ENCODE results near the gene HES7.

Gene HES7

GRCh38 chr17:8142887-8143580, 19.1 kb upstream of the HES7 start:
- DNase-seq, result no peak

- DNase-seq, result no peak
These were observed 18.4 kb upstream of the HES7 start for GRCh38 chr17:8142158-8142886.

- DNase-seq, result no peak
These were observed 17.8 kb upstream of the HES7 start for GRCh38 chr17:8141741-8142140.

- DNase-seq, result no peak
These were observed 17.1 kb upstream of the HES7 start for GRCh38 chr17:8141045-8141444.

GRCh38 chr17:8140065-8141029, 16.4 kb upstream of the HES7 start:
- DNase-seq, result no peak

GRCh38 chr17:8138672-8139371, 14.9 kb upstream of the HES7 start:
- peak; percentile 98 for DNase-seq

- DNase-seq, result no peak
These were observed 14.4 kb upstream of the HES7 start for GRCh38 chr17:8138374-8138671.

GRCh38 chr17:8137645-8138373, 13.9 kb upstream of the HES7 start:
- no peak for DNase-seq

- no peak for DNase-seq
These were observed 10.0 kb upstream of the HES7 start for GRCh38 chr17:8133941-8134340.

- no peak for DNase-seq
These were observed 9.5 kb upstream of the HES7 start for GRCh38 chr17:8133399-8133798.

GRCh38 chr17:8131844-8132441, 8.0 kb upstream of the HES7 start:
- no peak for DNase-seq

GRCh38 chr17:8128125-8128784, 4.3 kb upstream of the HES7 start:
- no peak for DNase-seq

- DNase-seq, result peak; percentile 42
These were observed 2.7 kb upstream of the HES7 start for GRCh38 chr17:8126491-8127066.

- no peak for DNase-seq
These were observed 2.1 kb upstream of the HES7 start for GRCh38 chr17:8125947-8126490.

GRCh38 chr17:8125154-8125946, 1.4 kb upstream of the HES7 start:
- peak; percentile 81 for DNase-seq

- DNase-seq, result no peak
These were observed 646 bp upstream of the HES7 start for GRCh38 chr17:8124350-8125153.

- no peak for DNase-seq
These were observed 797 bp downstream of the HES7 start for GRCh38 chr17:8122924-8123694.

GRCh38 chr17:8122422-8122923, 1.4 kb downstream of the HES7 start:
- DNase-seq, result peak; percentile 51

Measured in suppressor macrophage treated with lipopolysaccharide for 4 hours (primary cell).